Panc1 (cell line): ENCODE results near the gene POU6F1. TPM values are rescaled to one million over a fixed set of nuclear protein-coding genes. Genes with fewer than 3 reads are reported as not detected.

Source experiments
- ATAC-seq: fragments of 200-7000 bp; cut with Tn5 transposase; 2 replicates; pipeline ENCODE4 v1.9.1; 2020; ENCODE audit warnings: mild to moderate bottlenecking, moderate library complexity
- BruUV-seq: library from RNA; stranded (reverse); fragments of 400-500 nt; replicated peaks from 2 replicates; lab custom pipeline; 2021; lab: Mats Ljungman, UMichigan
- CTCF ChIA-PET: fragments of 300-600 bp; sonication (Branson Sonifier 250); formaldehyde crosslinking; loops from one replicate; lab custom pipeline; 2022; ENCODE audit warnings: antibody characterized with exemption; lab: Charles Lee
- POLR2A ChIA-PET: fragments of 300-600 bp; sonication (Branson Sonifier 250); formaldehyde crosslinking; loops from one replicate; lab custom pipeline; 2022; ENCODE audit warnings: antibody characterized with exemption; lab: Charles Lee
- DNase-seq: peaks from one replicate; pipeline ENCODE4 v3.0.0-alpha.2; 2010; ENCODE audit warnings: low read depth, low spot score
- H3K27ac ChIP-seq: 2 replicates; pipeline ENCODE4 v1.5.1; 2011; ENCODE audit warnings: mild to moderate bottlenecking, low read length, inconsistent platforms
- H3K27me3 ChIP-seq: fragments of 200-500 bp; sonication (Bioruptor generic); 2 replicates; pipeline ENCODE4 v1.6.0; 2014; ENCODE audit warnings: low read length, inconsistent platforms; ENCODE audit not compliant: control insufficient read depth, insufficient read depth
- H3K36me3 ChIP-seq: fragments of 200-500 bp; sonication (Bioruptor generic); 2 replicates; pipeline ENCODE4 v1.5.1; 2014; ENCODE audit warnings: inconsistent platforms, mild to moderate bottlenecking, low read length, moderate library complexity; ENCODE audit not compliant: control insufficient read depth, insufficient read depth
- H3K4me1 ChIP-seq: 2 replicates; pipeline ENCODE4 v1.5.1; 2011; ENCODE audit warnings: inconsistent platforms, mild to moderate bottlenecking, low read length, moderate library complexity; ENCODE audit not compliant: control insufficient read depth, insufficient read depth
- H3K4me3 ChIP-seq, 2 experiments: 2 replicates each; pipeline ENCODE4 v1.5.1; 2011 to 2012; ENCODE audit warnings: low read depth in 2 of 2, low read length in 2 of 2, mild to moderate bottlenecking in 2 of 2, inconsistent platforms in 1 of 2, moderate library complexity in 1 of 2
- H3K9me3 ChIP-seq: fragments of 200-500 bp; sonication (Bioruptor generic); 2 replicates; pipeline ENCODE4 v1.5.1; 2014; ENCODE audit warnings: low read depth, mild to moderate bottlenecking, inconsistent platforms, low read length, moderate library complexity; ENCODE audit not compliant: control insufficient read depth, insufficient read depth
- CTCF ChIP-seq: fragments of 450-650 bp; IDR thresholded peaks from 2 replicates; pipeline ENCODE4 v1.5.1; 2017; ENCODE audit warnings: mild to moderate bottlenecking
- POLR2AphosphoS5 ChIP-seq: IDR thresholded peaks from 2 replicates; pipeline ENCODE4 v1.6.1; 2012; ENCODE audit warnings: mild to moderate bottlenecking, low read depth, low read length, moderate library complexity
- REST ChIP-seq, 2 experiments: IDR thresholded peaks; 2 replicates each; pipeline ENCODE4 v1.6.1; 2011 to 2012; ENCODE audit warnings: low read depth in 2 of 2, control low read depth in 1 of 2, low read length in 1 of 2, mild to moderate bottlenecking in 1 of 2, moderate library complexity in 1 of 2; ENCODE audit not compliant: insufficient read depth in 1 of 2
- SIN3A ChIP-seq: IDR thresholded peaks from 2 replicates; pipeline ENCODE4 v1.6.1; 2012; ENCODE audit warnings: low read depth, mild to moderate bottlenecking, low read length, moderate library complexity, borderline replicate concordance; ENCODE audit not compliant: insufficient read depth
- TCF7L2 ChIP-seq: IDR thresholded peaks from 2 replicates; pipeline ENCODE4 v1.6.1; 2011; ENCODE audit warnings: mild to moderate bottlenecking, low read depth, low read length, inconsistent platforms
- in situ Hi-C: cut with HindIII; loops from 2 replicates; pipeline ENCODE4 v1.10.0; 2016; ENCODE audit warnings: low sequenced_read_pairs, low pct_unique_long_range_greater_than_20kb
- intact Hi-C: fragments of 100-400 bp; cut with micrococcal nuclease; formaldehyde crosslinking; loops from one replicate; pipeline ENCODE4 v1.10.0; 2022; ENCODE audit not compliant: unreplicated experiment
- total RNA-seq: library from RNA; stranded (reverse); gene quantifications from one replicate; pipeline ENCODE4 v1.2.1, GENCODE V29; 2021; ENCODE audit not compliant: unreplicated experiment

Gene POU6F1
- total RNA-seq, 1 experiment from 2014 or later = 3.1 TPM

- Histone ChIP-seq H3K36me3 (no peaks in the 10 kb centered on the region; the same call in 1 of the 2 replicates), H3K27me3 (no peaks in the 10 kb centered on the region), H3K9me3 (no peaks in the 10 kb centered on the region), H3K27ac (no peak overlapping the region), H3K4me1 (peaks cover 4% of the 10 kb centered on the region; the same call in 1 of the 2 replicates), H3K4me3 (no peak overlapping the region)
- no TSS peak for BruUV-seq
- TF ChIP-seq REST (IDR thresholded peaks at IDR 0.05; ENCODE audit: insufficient read depth in 1 of 2, low read depth in 2 of 2, low read length in 1 of 2) = no peak
- no peak for TF ChIP-seq TCF7L2
- TF ChIP-seq CTCF = no peak
- TF ChIP-seq POLR2AphosphoS5 = no peak
- TF ChIP-seq SIN3A = no peak
- POLR2A ChIA-PET = no interaction called here
- ATAC-seq (no peak), DNase-seq (no peak)
- CTCF ChIA-PET = no interaction called here
- in situ Hi-C loops (no loop called here), intact Hi-C loops (no loop called here)
These were observed 16.7 kb upstream of the POU6F1 start for GRCh38 chr12:51234530-51234929.

GRCh38 chr12:51232642-51233041, 14.8 kb upstream of the POU6F1 start:
- no peaks in the 10 kb centered on the region for H3K36me3 ChIP-seq
- H3K27me3 ChIP-seq = no peaks in the 10 kb centered on the region
- no peaks in the 10 kb centered on the region for H3K9me3 ChIP-seq
- H3K4me3 ChIP-seq = no peak overlapping the region
- in situ Hi-C loops = no loop called here
- TF ChIP-seq REST (IDR thresholded peaks at IDR 0.05; ENCODE audit: insufficient read depth in 1 of 2, low read depth in 2 of 2, low read length in 1 of 2) (no peak), SIN3A (no peak), TCF7L2 (no peak), POLR2AphosphoS5 (no peak), CTCF (no peak)
- H3K27ac ChIP-seq = no peak overlapping the region
- CTCF ChIA-PET = no interaction called here
- BruUV-seq = no TSS peak
- no peak for ATAC-seq
- DNase-seq = no peak
- no peaks in the 10 kb centered on the region for H3K4me1 ChIP-seq
- intact Hi-C loops = no loop called here
- POLR2A ChIA-PET = no interaction called here
